Fibroblast of lung (primary cell): Measurements from ENCODE around the gene NAA15. TPM values are rescaled to one million over a fixed set of nuclear protein-coding genes. Genes with fewer than 3 reads are reported as not detected.
"Not testable (repeated sequence)": the region's sequence is repeated elsewhere in the genome, so short reads cannot be mapped to it uniquely, and the experiment has no call there.

Experiments used
- DNase-seq, 2 donors: peaks; one replicate each; pipeline versions ENCODE4 v3.0.0 to v3.0.0-alpha.2; 2010; ENCODE audit warnings: low read depth in 2 of 2
- H2AFZ ChIP-seq: 2 replicates; pipeline ENCODE4 v1.5.1; 2012; ENCODE audit warnings: low read length, control low read depth, inconsistent platforms
- H3K27ac ChIP-seq: 2 replicates; pipeline ENCODE4 v1.5.1; 2011; ENCODE audit warnings: low read length, control low read depth; ENCODE audit not compliant: insufficient read depth
- H3K27me3 ChIP-seq: 2 replicates; pipeline ENCODE4 v1.5.1; 2011; ENCODE audit warnings: mild to moderate bottlenecking, low read length; ENCODE audit not compliant: control insufficient read depth, insufficient read depth
- H3K36me3 ChIP-seq: 2 replicates; pipeline ENCODE4 v1.5.1; 2011; ENCODE audit warnings: low read length; ENCODE audit not compliant: control insufficient read depth, insufficient read depth
- H3K4me1 ChIP-seq: 2 replicates; pipeline ENCODE4 v1.5.1; 2011; ENCODE audit warnings: low read length; ENCODE audit not compliant: control insufficient read depth, insufficient read depth; ENCODE audit errors: extremely low read depth
- H3K4me2 ChIP-seq: 2 replicates; pipeline ENCODE4 v1.5.1; 2011; ENCODE audit warnings: low read length, control low read depth; ENCODE audit not compliant: insufficient read depth; ENCODE audit errors: extremely low read depth
- H3K4me3 ChIP-seq, 4 experiments: fragments of 200-600 bp in 1 of 4; sonication (generic) in 1 of 4; replicated peaks in 1 of 4; 2 replicates each; pipeline ENCODE4 v1.5.1; 2011 to 2016; ENCODE audit warnings: low read length in 4 of 4, low read depth in 3 of 4, mild to moderate bottlenecking in 3 of 4, control low read depth in 2 of 4, inconsistent platforms in 1 of 4, mixed read lengths in 1 of 4; ENCODE audit not compliant: insufficient read depth in 1 of 4; ENCODE audit errors: control extremely low read depth in 1 of 4
- H3K79me2 ChIP-seq: 2 replicates; pipeline ENCODE4 v1.5.1; 2012; ENCODE audit warnings: mild to moderate bottlenecking, low read length, inconsistent platforms; ENCODE audit not compliant: control insufficient read depth, insufficient read depth
- H3K9ac ChIP-seq: 2 replicates; pipeline ENCODE4 v1.5.1; 2011; ENCODE audit warnings: mild to moderate bottlenecking, low read length, control low read depth; ENCODE audit not compliant: insufficient read depth
- H3K9me3 ChIP-seq: 2 replicates; pipeline ENCODE4 v1.5.1; 2012; ENCODE audit warnings: low read depth, low read length; ENCODE audit not compliant: control insufficient read depth, insufficient read depth
- H4K20me1 ChIP-seq: 2 replicates; pipeline ENCODE4 v1.5.1; 2011; ENCODE audit warnings: low read length; ENCODE audit not compliant: control insufficient read depth, insufficient read depth; ENCODE audit errors: extremely low read depth
- EZH2 ChIP-seq: IDR thresholded peaks from 2 replicates; pipeline ENCODE4 v1.5.1; 2012; ENCODE audit warnings: low read length, control low read depth, mild to moderate bottlenecking; ENCODE audit errors: missing control alignments
- polyA plus RNA-seq, 2 donors: library from polyadenylated mRNA; depleted of rRNA in 1 of 2; stranded (reverse) in 1 of 2; unstranded in 1 of 2; fragments of >200 nt; gene quantifications; 2 replicates each; pipeline ENCODE4 v1.2.1, GENCODE V29; 2011 to 2012; ENCODE audit warnings: missing spikeins in 1 of 2
- total RNA-seq: library from RNA; depleted of rRNA; stranded (reverse); fragments of >200 nt; gene quantifications from 2 replicates; pipeline ENCODE4 v1.2.1, GENCODE V29; 2014
- TF ChIP-seq, protein P1 (sequence below), 2 donors: IDR thresholded peaks in 1 of 2; conservative IDR thresholded peaks in 1 of 2; 1 replicate in 1 of 2; 2 replicates in 1 of 2; pipeline ENCODE4 v1.5.1; 2011 to 2012; ENCODE audit warnings: low read length in 2 of 2, control low read depth in 1 of 2, inconsistent platforms in 1 of 2, low read depth in 1 of 2, mild to moderate bottlenecking in 1 of 2

The NAA15 gene
- total and polyA plus RNA-seq, 2 donors (not counting 1 experiment from before 2014, with no cell fraction given), result 25.4 to 28.9 TPM

DNA sequence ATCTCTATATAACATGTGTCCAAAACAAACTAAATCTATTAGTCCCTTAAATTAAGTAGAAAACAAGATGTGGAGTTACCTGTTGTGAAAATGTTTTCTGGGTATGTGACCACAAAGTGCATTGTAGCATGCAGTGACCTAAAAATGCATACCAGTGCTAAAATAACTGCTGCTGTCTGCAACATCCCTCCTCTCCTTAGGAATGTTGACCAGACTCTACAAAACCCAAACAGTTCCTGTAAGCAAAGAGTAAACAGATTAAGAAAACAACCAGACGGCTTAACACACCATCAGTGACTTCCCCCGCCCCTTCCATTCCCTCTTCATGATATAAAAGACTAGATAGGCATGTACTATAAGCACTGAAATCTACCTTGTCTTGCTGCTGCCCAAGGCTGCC lies 136.8 kb downstream of the NAA15 start:
- TF ChIP-seq, protein P1, sequence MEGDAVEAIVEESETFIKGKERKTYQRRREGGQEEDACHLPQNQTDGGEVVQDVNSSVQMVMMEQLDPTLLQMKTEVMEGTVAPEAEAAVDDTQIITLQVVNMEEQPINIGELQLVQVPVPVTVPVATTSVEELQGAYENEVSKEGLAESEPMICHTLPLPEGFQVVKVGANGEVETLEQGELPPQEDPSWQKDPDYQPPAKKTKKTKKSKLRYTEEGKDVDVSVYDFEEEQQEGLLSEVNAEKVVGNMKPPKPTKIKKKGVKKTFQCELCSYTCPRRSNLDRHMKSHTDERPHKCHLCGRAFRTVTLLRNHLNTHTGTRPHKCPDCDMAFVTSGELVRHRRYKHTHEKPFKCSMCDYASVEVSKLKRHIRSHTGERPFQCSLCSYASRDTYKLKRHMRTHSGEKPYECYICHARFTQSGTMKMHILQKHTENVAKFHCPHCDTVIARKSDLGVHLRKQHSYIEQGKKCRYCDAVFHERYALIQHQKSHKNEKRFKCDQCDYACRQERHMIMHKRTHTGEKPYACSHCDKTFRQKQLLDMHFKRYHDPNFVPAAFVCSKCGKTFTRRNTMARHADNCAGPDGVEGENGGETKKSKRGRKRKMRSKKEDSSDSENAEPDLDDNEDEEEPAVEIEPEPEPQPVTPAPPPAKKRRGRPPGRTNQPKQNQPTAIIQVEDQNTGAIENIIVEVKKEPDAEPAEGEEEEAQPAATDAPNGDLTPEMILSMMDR (conservative IDR thresholded peaks at IDR 0.05 in 1 of 2, IDR thresholded peaks at IDR 0.05 in 1 of 2; ENCODE audit: low read depth in 1 of 2, low read length in 2 of 2), result no peak
- TF ChIP-seq EZH2, result no peak
- Histone ChIP-seq H3K27ac (no peak overlapping the region), H3K9me3 (no peaks in the 10 kb centered on the region), H3K4me1 (no peaks in the 10 kb centered on the region), H3K9ac (no peak overlapping the region), H3K4me3 (no peak overlapping the region), H3K4me2 (no peak overlapping the region), H3K36me3 (no peaks in the 10 kb centered on the region), H4K20me1 (no peaks in the 10 kb centered on the region), H3K27me3 (no peaks in the 10 kb centered on the region), H2AFZ (no peak overlapping the region), H3K79me2 (no peaks in the 10 kb centered on the region)
- no peak for DNase-seq

DNA sequence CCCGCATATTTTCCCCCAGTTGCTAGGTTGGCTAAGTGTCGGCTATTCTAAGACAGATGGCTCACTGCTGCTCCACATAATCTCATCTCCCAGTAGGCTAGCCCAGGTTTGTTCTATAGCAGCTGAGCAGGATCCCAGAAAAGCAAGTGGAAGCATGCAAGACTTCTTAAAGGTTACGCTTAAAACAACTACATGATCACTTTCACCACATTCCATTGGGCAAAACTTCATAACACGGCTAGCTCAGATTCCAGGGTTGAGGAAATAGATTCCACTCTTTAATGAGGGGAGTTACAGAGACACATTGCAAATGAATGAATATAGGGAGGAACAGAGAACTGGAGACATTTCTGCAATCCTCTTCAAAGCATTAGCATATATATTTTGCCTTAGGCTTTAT lies 139.7 kb downstream of the NAA15 start:
- no peaks in the 10 kb centered on the region for H3K79me2 ChIP-seq
- peak in 1 of 2 donors; percentile 58 for DNase-seq
- H3K36me3 ChIP-seq, result no peaks in the 10 kb centered on the region
- no peak overlapping the region for H3K4me3 ChIP-seq
- H2AFZ ChIP-seq, result no peak overlapping the region
- H3K27ac ChIP-seq, result no peak overlapping the region
- TF ChIP-seq, protein P1 (conservative IDR thresholded peaks at IDR 0.05 in 1 of 2, IDR thresholded peaks at IDR 0.05 in 1 of 2; ENCODE audit: low read depth in 1 of 2, low read length in 2 of 2), result no peak
- TF ChIP-seq EZH2, result no peak
- H3K9ac ChIP-seq, result no peak overlapping the region
- H3K9me3 ChIP-seq, result no peaks in the 10 kb centered on the region
- H3K4me1 ChIP-seq, result no peaks in the 10 kb centered on the region
- H3K27me3 ChIP-seq, result no peaks in the 10 kb centered on the region
- H4K20me1 ChIP-seq, result no peaks in the 10 kb centered on the region
- no peak overlapping the region for H3K4me2 ChIP-seq

DNA sequence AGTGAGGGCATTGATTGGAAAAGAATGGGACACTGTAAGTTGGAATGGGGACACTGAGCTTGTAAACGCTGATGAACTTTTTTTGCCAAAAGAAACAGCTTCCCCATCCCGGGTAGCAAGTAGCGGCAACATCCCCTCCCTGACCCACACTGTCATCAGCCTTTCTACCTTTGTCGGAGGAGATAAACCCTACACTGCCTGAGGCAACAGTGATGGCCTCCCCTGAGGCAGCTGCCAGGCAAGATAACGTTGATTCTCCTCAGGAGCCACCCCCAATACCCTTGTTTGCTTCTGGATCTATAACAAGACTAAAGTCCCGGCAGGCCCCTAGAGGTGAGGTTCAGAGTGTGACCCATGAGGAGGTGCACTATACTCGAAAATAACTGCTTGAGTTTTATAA lies 142.4 kb downstream of the NAA15 start:
- no peaks in the 10 kb centered on the region for H3K4me1 ChIP-seq
- TF ChIP-seq EZH2, result no peak
- TF ChIP-seq, protein P1 (conservative IDR thresholded peaks at IDR 0.05 in 1 of 2, IDR thresholded peaks at IDR 0.05 in 1 of 2; ENCODE audit: low read depth in 1 of 2, low read length in 2 of 2), result no peak
- H3K9me3 ChIP-seq, result no peaks in the 10 kb centered on the region
- H3K36me3 ChIP-seq, result no peaks in the 10 kb centered on the region
- H3K4me3 ChIP-seq, result no peak overlapping the region
- H3K27me3 ChIP-seq, result no peaks in the 10 kb centered on the region
- no peaks in the 10 kb centered on the region for H3K79me2 ChIP-seq
- H3K9ac ChIP-seq, result no peak overlapping the region
- H2AFZ ChIP-seq, result no peak overlapping the region
- no peak overlapping the region for H3K4me2 ChIP-seq
- no peaks in the 10 kb centered on the region for H4K20me1 ChIP-seq
- no peak overlapping the region for H3K27ac ChIP-seq
- no peak for DNase-seq

DNA sequence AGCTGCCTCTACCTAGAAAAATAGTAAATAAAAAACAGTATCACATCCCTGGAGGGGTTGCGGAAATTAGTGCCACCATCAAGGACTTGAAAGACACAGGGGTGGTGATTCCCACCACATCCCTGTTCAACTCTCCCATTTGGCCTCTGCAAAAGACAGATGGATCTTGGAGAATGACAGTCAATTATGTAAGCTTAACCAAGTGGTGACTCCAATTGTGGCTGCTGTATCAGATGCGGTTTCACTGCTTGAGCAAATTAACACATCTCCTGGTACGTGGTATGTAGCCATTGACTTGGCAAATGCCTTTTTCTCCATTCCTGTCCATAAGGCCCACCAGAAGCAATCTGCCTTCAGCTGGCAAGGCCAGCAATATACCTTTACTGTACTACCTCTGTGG lies 143.6 kb downstream of the NAA15 start:
- H3K27ac ChIP-seq, H2AFZ ChIP-seq, H3K4me3 ChIP-seq, H3K9me3 ChIP-seq, H3K4me1 ChIP-seq, H3K9ac ChIP-seq, H3K79me2 ChIP-seq, DNase-seq, H3K27me3 ChIP-seq, H4K20me1 ChIP-seq, H3K36me3 ChIP-seq, H3K4me2 ChIP-seq: not testable (repeated sequence)

DNA sequence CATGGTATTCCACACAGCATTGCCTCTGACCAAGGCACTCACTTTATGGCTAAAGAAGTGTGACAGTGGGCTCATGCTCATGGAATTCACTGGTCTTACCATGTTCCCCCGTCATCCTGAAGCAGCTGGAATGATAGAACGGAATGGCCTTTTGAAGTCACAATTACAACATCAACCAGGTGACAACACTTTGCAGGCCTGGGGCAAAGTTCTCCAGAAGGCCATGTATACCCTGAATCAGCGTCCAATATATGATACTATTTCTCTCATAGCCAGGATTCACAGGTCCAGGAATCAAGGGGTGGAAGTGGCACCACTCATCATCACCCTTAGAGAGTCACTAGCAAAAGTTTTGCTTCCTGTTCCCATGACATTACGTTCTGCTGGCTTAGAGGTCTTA lies 145.8 kb downstream of the NAA15 start:
- not testable (repeated sequence) for H3K27me3 ChIP-seq, H3K9me3 ChIP-seq, H3K36me3 ChIP-seq, H4K20me1 ChIP-seq, H3K27ac ChIP-seq, H3K79me2 ChIP-seq, H3K9ac ChIP-seq, H2AFZ ChIP-seq, H3K4me1 ChIP-seq, H3K4me2 ChIP-seq, H3K4me3 ChIP-seq, DNase-seq
